Posterior vena cava (tissue), 2 donors: ENCODE data around the gene MAP3K4. TPM values are rescaled to one million over a fixed set of nuclear protein-coding genes. Genes with fewer than 3 reads are reported as not detected.

Experiments used
- DNase-seq: peaks from one replicate; pipeline ENCODE4 v3.0.0-alpha.2; 2020; ENCODE audit warnings: low spot score
- intact Hi-C, 2 donors: fragments of 100-400 bp; cut with DNase I; formaldehyde crosslinking; loops; one replicate each; pipeline versions ENCODE4 v1.14.1 to v1.14.2; 2022 to 2023
- long read RNA-seq, 2 donors: library from polyadenylated mRNA; unstranded; transcript quantifications; one replicate each; pipeline ENCODE4 v2.0.0, GENCODE V29; 2020 to 2021
- total RNA-seq, 2 donors: library from RNA; stranded (reverse); fragmentation: NEBNext Ultra II Directional; extraction: Animal tissue kit (Norgen Biotek cat#: 25700); gene quantifications; one replicate each; pipeline ENCODE4 v1.2.1, GENCODE V29; 2021
- donor health status: DM: yes; HTN: yes; CAD: no.
- donor health status: DM: yes; HTN: yes; CAD: no.

The MAP3K4 gene
- total RNA-seq = 10 to 100 TPM; 34.3 to 45.4 TPM
- long read RNA-seq, donor 1, full-length matches to known transcripts = 1 of 9 reads
- long read RNA-seq, donor 1, partial matches to known transcripts = 4 of 9 reads
- long read RNA-seq, donor 1, other reads (novel, unspliced or antisense) = 4 of 9 reads
- long read RNA-seq, donor 2, partial matches to known transcripts = 3 of 3 reads
- long read RNA-seq, donor 2, other reads (novel, unspliced or antisense) = 0 of 3 reads

GRCh38 chr6:160991406-160992060 is at the start of gene MAP3K4:
TSS of gene MAP3K4 (plus strand) at chr6:160991769. CDS start at chr6:160991932, 163 bp downstream.
- DNase-seq = peak; percentile 94
- intact Hi-C loops = loop anchor here in 1 of 2 donors (2.0 kb wide), 1 partner anchor 61 kb away; no protein-coding TSS in a partner anchor

GRCh38 chr6:160943997-160944396 is 47.6 kb upstream of the MAP3K4 start:
- intact Hi-C loops = no loop called here
- DNase-seq = no peak

- intact Hi-C loops = no loop called here
- no peak for DNase-seq
These were observed 45.9 kb upstream of the MAP3K4 start for GRCh38 chr6:160945516-160946177.

GRCh38 chr6:160949531-160949930 is 42.0 kb upstream of the MAP3K4 start:
- no peak for DNase-seq
- intact Hi-C loops = no loop called here

- intact Hi-C loops = no loop called here
- no peak for DNase-seq
These were observed 41.1 kb upstream of the MAP3K4 start for GRCh38 chr6:160950507-160950906.

GRCh38 chr6:160951187-160952030 is 40.2 kb upstream of the MAP3K4 start:
- DNase-seq = no peak
- intact Hi-C loops = no loop called here

- no peak for DNase-seq
- intact Hi-C loops = no loop called here
These were observed 38.8 kb upstream of the MAP3K4 start for GRCh38 chr6:160952633-160953281.

- no peak for DNase-seq
- intact Hi-C loops = no loop called here
These were observed 35.9 kb upstream of the MAP3K4 start for GRCh38 chr6:160955508-160956295.

- no peak for DNase-seq
- intact Hi-C loops = no loop called here
These were observed 35.1 kb upstream of the MAP3K4 start for GRCh38 chr6:160956300-160957035.

- DNase-seq = no peak
- intact Hi-C loops = no loop called here
These were observed 31.7 kb upstream of the MAP3K4 start for GRCh38 chr6:160959726-160960435.

- DNase-seq = no peak
- intact Hi-C loops = no loop called here
These were observed 30.7 kb upstream of the MAP3K4 start for GRCh38 chr6:160960839-160961238.

GRCh38 chr6:160962835-160963623 is 28.5 kb upstream of the MAP3K4 start:
- intact Hi-C loops = no loop called here
- DNase-seq = no peak

- DNase-seq = no peak
- intact Hi-C loops = no loop called here
These were observed 27.9 kb upstream of the MAP3K4 start for GRCh38 chr6:160963651-160964050.

GRCh38 chr6:160965893-160966292 is 25.7 kb upstream of the MAP3K4 start:
- intact Hi-C loops = no loop called here
- DNase-seq = no peak

- intact Hi-C loops = no loop called here
- no peak for DNase-seq
These were observed 24.9 kb upstream of the MAP3K4 start for GRCh38 chr6:160966493-160967229.

- intact Hi-C loops = no loop called here
- no peak for DNase-seq
These were observed 24.2 kb upstream of the MAP3K4 start for GRCh38 chr6:160967351-160967750.
